ENCODE measurements around the gene EXOC6B. TPM values are rescaled to one million over a fixed set of nuclear protein-coding genes. Genes with fewer than 3 reads are reported as not detected.

EXOC6B gene
- total RNA-seq, 2 experiments from 2014 or later, result 6.2 to 8.3 TPM

GRCh38 chr2:72840066-72840465, 14.2 kb upstream of the EXOC6B start:
- Mint-ChIP-seq H3K4me1 (ENCODE audit: low read depth) (no peaks in the 10 kb centered on the region), H3K27me3 (peaks cover 15% of the 10 kb centered on the region), H3K4me3 (no peak overlapping the region), H3K27ac (no peak overlapping the region), H3K9me3 (no peaks in the 10 kb centered on the region), H3K36me3 (ENCODE audit: low read depth) (no peaks in the 10 kb centered on the region)
- TF ChIP-seq CTCF (IDR thresholded peaks at IDR 0.05), result no peak
- no peak for ATAC-seq
- ChIA-PET POLR2A (no interaction called here), CTCF (interaction anchor here (4.0 kb wide), 1 partner anchor 22 kb away, joined by 16 read pairs; no protein-coding TSS in a partner anchor)
- intact Hi-C loops (cut with micrococcal nuclease), result no loop called here
- no peak for DNase-seq

DNA sequence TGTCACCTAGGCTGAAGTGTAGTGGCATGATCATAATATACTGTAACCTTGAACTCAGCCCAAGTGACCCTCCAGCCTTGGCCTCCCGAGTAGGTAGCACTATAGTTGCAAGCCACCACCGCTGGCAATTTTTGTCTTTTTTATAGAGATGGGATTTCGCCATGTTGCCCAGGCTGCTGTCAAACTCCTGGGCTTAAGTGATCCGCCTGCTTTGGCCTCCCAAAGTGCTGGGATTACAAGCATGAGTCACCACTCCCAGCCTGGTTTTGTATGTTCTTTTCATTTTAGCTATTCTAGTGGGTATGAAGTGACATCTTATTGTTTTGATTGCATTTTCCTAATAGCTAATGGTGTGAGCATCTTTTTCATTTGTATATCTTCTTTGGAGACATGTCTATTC, 11.3 kb upstream of the EXOC6B start:
- no peak for TF ChIP-seq CTCF (IDR thresholded peaks at IDR 0.05)
- no peaks in the 10 kb centered on the region for H3K9me3 Mint-ChIP-seq
- ChIA-PET POLR2A (no interaction called here), CTCF (interaction anchor here (1.0 to 2.2 kb wide), 2 partner anchors 23 to 25 kb away, joined by 3 to 6 read pairs; no protein-coding TSS in a partner anchor)
- no peak overlapping the region for H3K4me3 Mint-ChIP-seq
- H3K27ac Mint-ChIP-seq, result no peak overlapping the region
- no peak for ATAC-seq
- H3K4me1 Mint-ChIP-seq (ENCODE audit: low read depth), result peaks cover 5% of the 10 kb centered on the region
- no peaks in the 10 kb centered on the region for H3K36me3 Mint-ChIP-seq (ENCODE audit: low read depth)
- intact Hi-C loops (cut with micrococcal nuclease), result no loop called here
- H3K27me3 Mint-ChIP-seq, result peaks cover 7% of the 10 kb centered on the region
- DNase-seq, result no peak

- peaks cover 5% of the 10 kb centered on the region for H3K4me1 Mint-ChIP-seq (ENCODE audit: low read depth)
- H3K4me3 Mint-ChIP-seq, result no peak overlapping the region
- no peak for TF ChIP-seq CTCF (IDR thresholded peaks at IDR 0.05)
- ATAC-seq (no peak), DNase-seq (no peak)
- CTCF ChIA-PET, result interaction anchor here (1.0 to 1.4 kb wide), 3 partner anchors 24 to 56 kb away, joined by 3 to 4 read pairs (median 3); partner anchors contain the start of gene SPR
- peaks cover 7% of the 10 kb centered on the region for H3K27me3 Mint-ChIP-seq
- POLR2A ChIA-PET, result no interaction called here
- intact Hi-C loops (cut with micrococcal nuclease), result no loop called here
- no peaks in the 10 kb centered on the region for H3K9me3 Mint-ChIP-seq
- no peaks in the 10 kb centered on the region for H3K36me3 Mint-ChIP-seq (ENCODE audit: low read depth)
- H3K27ac Mint-ChIP-seq, result no peak overlapping the region
Measured at GRCh38 chr2:72835403-72835802, 9.6 kb upstream of the EXOC6B start.

DNA sequence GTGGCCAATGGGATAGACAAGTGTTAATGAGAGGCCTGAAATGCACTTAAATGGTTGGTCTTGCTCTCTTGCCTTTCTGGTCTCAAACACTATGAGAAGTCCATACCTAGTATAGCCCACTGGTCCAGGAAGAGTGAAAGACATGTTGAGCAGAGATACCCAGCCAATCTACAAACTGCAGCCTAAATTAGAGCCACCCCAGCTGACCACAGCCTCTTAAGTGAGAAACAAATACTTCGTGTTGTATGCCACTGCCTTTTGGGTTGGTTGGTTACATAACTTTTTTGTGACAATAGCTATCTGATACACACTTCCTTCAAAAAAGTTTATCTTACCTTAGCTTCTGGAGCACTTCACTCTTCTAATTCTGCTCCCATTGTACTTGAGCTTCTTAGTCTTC, 8.8 kb upstream of the EXOC6B start:
- ChIA-PET POLR2A (interaction anchor here (0.6 kb wide), 1 partner anchor 21 kb away, joined by 3 read pairs; no protein-coding TSS in a partner anchor), CTCF (interaction anchor here (0.6 to 1.4 kb wide), 5 partner anchors 25 to 342 kb away, joined by 3 to 5 read pairs (median 3); partner anchors contain the start of gene SPR)
- H3K9me3 Mint-ChIP-seq, result no peaks in the 10 kb centered on the region
- no peak overlapping the region for H3K4me3 Mint-ChIP-seq
- H3K27me3 Mint-ChIP-seq, result peaks cover 3% of the 10 kb centered on the region
- no peak for TF ChIP-seq CTCF (IDR thresholded peaks at IDR 0.05)
- no peaks in the 10 kb centered on the region for H3K36me3 Mint-ChIP-seq (ENCODE audit: low read depth)
- intact Hi-C loops (cut with micrococcal nuclease), result no loop called here
- DNase-seq, result no peak
- H3K4me1 Mint-ChIP-seq (ENCODE audit: low read depth), result peaks cover 9% of the 10 kb centered on the region
- ATAC-seq, result no peak
- no peak overlapping the region for H3K27ac Mint-ChIP-seq

GRCh38 chr2:72833084-72833714, 7.4 kb upstream of the EXOC6B start:
- DNase-seq (no peak), ATAC-seq (peak; percentile 56)
- CTCF ChIA-PET, result interaction anchor here (0.6 to 1.4 kb wide), 3 partner anchors 28 to 30 kb away, joined by 3 to 5 read pairs (median 4); no protein-coding TSS in a partner anchor
- Mint-ChIP-seq H3K4me3 (no peak overlapping the region), H3K27me3 (peaks cover 4% of the 10 kb centered on the region), H3K27ac (no peak overlapping the region), H3K9me3 (no peaks in the 10 kb centered on the region), H3K36me3 (ENCODE audit: low read depth) (no peaks in the 10 kb centered on the region), H3K4me1 (ENCODE audit: low read depth) (peaks cover 9% of the 10 kb centered on the region)
- no peak for TF ChIP-seq CTCF (IDR thresholded peaks at IDR 0.05)
- POLR2A ChIA-PET, result interaction anchor here (1.1 kb wide), 1 partner anchor 8 kb away, joined by 3 read pairs; no protein-coding TSS in a partner anchor
- intact Hi-C loops (cut with micrococcal nuclease), result no loop called here

Measured in activated CD8-positive, alpha-beta T cell treated with anti-CD3 and anti-CD28 coated beads for 36 hours (primary cell).